Cerebellar cortex (tissue), 1 donor: ENCODE data around the gene BABAM2.
A peak's percentile ranks its signal among the peaks of the same experiment; 100 is the strongest.
"Not testable (repeated sequence)": the region's sequence is repeated elsewhere in the genome, so short reads cannot be mapped to it uniquely, and the experiment has no call there.

ENCODE experiments used
- DNase-seq: peaks from one replicate; pipeline ENCODE4 v3.0.0-alpha.2; 2015; ENCODE audit warnings: low spot score

BABAM2 gene

GRCh38 chr2:27890146-27890923 lies at the start of gene BABAM2, which contains the start of gene RBKS:
BABAM2 (plus strand) TSS chr2:27890729; CDS start chr2:27894557, 3,828 bp downstream.
RBKS (minus strand) TSS chr2:27890387; CDS start chr2:27890345, 42 bp downstream.
- DNase-seq = peak; percentile 81

- no peak for DNase-seq
Measured at GRCh38 chr2:27842894-27843293, 47.6 kb upstream of the BABAM2 start.

DNA sequence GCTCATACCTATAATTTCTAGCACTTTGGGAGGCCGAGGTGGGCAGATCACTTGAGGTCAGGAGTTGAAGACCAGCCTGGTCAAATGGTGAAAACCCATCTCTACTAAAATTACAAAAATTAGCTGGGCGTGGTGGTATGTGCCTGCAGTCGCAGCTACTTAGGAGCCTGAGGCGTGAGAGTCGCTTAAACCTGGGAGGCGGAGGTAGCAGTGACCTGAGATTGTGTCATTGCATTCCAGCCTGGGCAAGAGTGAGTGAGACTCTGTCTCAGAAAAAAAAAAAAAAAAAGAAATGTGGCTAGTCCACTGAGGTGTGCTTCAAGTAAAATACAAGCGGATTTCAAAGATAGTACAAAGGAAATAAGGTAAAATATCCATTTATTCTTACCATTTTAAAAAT lies 46.5 kb upstream of the BABAM2 start:
- DNase-seq = no peak

- peak; percentile 82 for DNase-seq
Measured at GRCh38 chr2:27844821-27845255, 45.7 kb upstream of the BABAM2 start.

DNA sequence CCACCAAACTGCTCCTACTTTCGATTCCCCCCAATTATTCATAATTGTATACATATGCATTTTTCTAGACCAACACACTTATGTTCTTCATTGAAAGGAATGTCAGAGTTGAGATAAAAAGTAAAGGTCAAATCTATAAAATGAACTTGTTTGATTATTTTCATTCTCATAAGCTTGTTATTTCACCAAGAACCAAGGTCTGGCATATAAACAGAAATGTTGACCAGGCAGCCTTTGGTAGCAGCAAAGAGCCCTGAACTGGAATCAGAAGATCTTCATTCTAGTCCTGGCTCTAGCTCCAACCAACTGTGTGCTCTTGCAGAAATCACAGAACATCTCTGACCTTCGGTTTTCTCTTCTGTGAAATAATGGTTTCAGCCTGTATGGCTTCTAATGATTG lies 43.2 kb upstream of the BABAM2 start:
- no peak for DNase-seq

DNA sequence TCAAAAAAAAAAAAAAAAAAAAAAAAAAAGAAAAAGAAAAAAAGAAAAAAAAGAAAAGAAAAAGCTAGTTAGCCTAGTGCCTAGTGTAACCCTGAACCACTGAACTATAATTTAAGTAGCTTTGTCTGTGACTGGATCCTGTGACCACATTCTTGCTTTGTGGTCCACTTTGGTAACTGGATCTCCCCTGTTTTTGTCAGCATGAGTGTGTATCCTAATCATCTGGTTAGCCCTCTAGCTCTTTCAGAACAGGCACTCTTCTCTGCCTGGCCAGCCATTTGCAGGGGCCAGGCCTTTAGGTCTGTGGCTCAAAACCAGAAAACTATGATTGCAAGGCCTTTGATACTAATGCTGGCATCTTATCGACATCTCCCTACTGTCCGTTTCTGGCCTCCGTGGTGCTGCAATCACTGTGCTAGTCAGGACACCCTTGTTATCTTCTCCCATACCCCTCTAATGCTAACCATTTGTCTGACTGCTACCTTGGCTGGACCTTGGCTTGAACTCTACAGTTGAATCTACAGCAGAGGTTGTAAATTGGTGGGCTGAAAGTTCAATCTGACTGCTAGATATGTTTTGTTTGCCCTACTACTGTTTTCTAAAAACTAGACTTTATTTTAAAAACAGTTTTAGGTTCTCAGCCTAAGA lies 40.8 kb upstream of the BABAM2 start:
- no peak for DNase-seq

DNA sequence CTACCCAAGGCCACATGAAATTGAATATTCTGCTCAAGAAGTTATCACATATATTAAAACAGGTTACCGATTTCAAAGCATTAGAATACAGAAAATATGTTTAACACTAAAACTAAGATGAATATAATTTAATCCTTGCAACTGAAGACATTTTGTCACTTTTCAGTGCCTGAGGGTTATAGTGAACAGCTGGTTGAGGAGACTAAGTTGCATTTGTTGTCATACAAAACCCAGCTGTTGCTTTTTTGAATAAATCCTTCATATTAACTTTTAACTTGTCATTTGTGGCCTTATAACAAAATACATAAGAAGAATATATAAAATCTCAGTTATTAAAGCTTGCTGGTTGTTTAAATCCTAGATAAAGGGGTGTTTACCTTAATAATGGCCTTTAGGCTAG lies 37.8 kb upstream of the BABAM2 start:
- DNase-seq = no peak

GRCh38 chr2:27854229-27854862 lies 36.2 kb upstream of the BABAM2 start:
- DNase-seq = no peak

DNA sequence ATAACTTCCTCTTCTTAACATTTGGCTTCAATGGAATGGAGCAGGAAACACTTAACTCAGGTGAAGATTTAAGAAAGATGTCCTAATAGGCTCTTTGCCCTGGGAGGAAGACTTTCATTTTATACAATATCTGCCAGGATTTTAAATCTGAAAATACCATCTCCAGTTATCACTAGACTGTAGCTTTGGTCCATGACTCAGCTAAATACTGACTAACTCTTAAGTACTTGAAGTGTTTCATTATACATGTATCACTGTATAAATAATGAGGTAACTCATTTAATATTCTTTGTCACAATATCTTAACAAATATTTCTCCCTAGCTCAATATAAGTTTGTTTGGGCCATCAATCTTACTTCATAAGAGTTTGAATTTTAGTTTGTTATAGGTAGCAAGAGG lies 35.1 kb upstream of the BABAM2 start:
- no peak for DNase-seq

GRCh38 chr2:27856386-27856785 lies 34.1 kb upstream of the BABAM2 start:
- DNase-seq = no peak

DNA sequence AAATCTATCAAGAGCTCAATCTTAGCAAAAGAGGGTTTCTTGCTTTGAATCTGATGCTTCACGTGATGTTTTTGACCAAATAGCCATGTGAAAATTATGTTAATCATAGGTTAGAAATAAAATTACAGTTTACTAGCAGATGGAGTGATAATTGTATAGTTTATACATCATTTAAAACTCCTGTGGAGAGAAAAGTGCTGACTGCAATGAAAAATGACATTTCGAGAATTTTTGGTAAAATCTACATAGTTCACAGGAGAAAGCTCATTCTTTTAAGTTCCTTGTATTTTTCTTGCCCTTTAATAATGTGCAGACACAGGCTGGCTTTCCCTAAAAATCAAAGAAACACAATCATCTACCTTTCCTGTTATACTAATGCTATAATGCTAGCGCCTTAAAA lies 33.6 kb upstream of the BABAM2 start:
- no peak for DNase-seq

DNA sequence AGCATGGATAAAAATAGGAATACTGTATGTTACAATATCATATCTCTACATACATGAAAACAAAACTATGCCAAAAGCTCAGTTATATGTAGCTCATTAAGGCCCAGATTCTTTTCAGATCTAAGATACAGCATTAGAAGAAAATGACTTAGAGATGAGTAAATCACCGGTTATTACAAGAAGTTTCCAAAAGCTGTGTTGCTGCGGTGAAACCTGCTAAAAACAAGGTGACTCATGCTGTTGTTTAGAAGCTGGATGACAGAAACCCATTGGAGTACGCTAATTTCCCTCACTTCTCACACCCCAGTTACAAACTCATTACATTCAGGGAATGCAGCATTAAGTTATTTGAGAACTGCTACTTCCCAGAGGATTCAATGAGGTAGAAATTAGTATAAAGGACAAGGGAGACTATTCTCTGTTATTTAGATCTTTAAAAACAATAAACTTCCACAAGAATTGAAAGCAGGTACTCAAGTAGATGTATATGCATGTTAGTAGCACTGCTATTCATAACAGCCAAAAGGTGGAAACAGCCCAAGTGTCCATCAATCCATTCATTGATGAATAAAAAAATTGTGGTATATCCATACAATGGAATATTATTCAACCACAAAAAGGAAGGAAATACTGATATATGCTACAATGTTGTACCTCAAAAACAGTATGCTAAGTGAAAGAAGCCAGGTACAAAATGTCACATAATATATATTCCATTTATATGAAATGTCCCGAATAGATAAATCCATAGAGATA lies 32.9 kb upstream of the BABAM2 start:
- DNase-seq = no peak

GRCh38 chr2:27860111-27860510 lies 30.4 kb upstream of the BABAM2 start:
- no peak for DNase-seq

GRCh38 chr2:27863146-27863545 lies 27.4 kb upstream of the BABAM2 start:
- no peak for DNase-seq

GRCh38 chr2:27863955-27864354 lies 26.6 kb upstream of the BABAM2 start:
- DNase-seq = not testable (repeated sequence)

DNA sequence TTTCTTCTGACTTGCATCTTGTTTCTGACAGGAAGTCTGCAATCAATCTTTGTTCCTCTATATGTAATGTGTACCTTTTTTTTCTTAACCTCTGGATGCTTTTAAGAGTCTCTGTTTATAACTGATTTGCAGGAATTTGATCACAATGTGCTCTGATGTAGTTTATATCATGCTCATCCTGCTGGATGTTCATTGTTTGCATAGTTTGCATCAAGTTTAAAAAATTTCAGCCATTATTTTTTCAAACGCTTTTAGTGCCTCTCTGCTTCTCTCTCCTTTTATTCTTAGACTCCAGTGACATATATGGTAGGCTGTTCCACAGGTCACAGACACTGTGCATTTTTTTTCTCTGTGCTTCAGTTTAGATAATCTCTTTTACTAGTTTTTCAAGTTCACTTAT lies 24.3 kb upstream of the BABAM2 start:
- DNase-seq = no peak

- no peak for DNase-seq
Measured at GRCh38 chr2:27869763-27870162, 20.8 kb upstream of the BABAM2 start.

- no peak for DNase-seq
Measured at GRCh38 chr2:27870724-27871123, 19.8 kb upstream of the BABAM2 start.

DNA sequence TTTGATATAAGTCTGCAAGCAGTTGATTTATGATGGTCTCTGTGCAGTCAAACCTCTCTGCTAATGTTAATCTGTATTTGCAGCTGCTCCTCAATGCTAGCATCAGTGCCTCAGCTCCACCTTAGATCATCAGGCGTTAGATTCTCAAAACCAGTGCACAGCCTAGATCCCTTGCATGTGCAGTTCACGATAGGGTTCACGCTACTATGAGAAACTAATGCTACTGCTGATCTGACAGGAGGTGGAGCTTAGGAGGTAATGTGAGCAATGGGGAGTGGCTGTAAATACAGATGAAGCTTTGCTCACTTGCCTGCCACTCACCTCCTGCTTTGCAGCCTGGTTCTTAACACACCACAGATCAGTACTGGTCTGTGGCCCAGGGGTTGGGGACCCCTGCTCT lies 18.7 kb upstream of the BABAM2 start:
- DNase-seq = no peak

GRCh38 chr2:27873091-27873490 lies 17.4 kb upstream of the BABAM2 start:
- DNase-seq = no peak

- DNase-seq = no peak
Measured at GRCh38 chr2:27875089-27875881, 15.2 kb upstream of the BABAM2 start.
